ENCODE data around the gene MYH14. TPM values are rescaled to one million over a fixed set of nuclear protein-coding genes. Genes with fewer than 3 reads are reported as not detected.

Gene MYH14
- total and polyA plus RNA-seq, 2 of the 8 experiments (the other 6 are each of a cell fraction or from before 2014, with no cell fraction given), result 17.3 to 28.6 TPM

- TF ChIP-seq POLR2AphosphoS5 (IDR thresholded peaks at IDR 0.05; ENCODE audit: low read depth, low read length) (no peak), RXRA (IDR thresholded peaks at IDR 0.05; ENCODE audit: insufficient read depth, low read depth, low read length) (no peak), RFX5 (IDR thresholded peaks at IDR 0.05; ENCODE audit: borderline replicate concordance, low read depth, low read length) (no peak), YY1 (IDR thresholded peaks at IDR 0.05; ENCODE audit: low read depth, low read length) (no peak)
Measured at GRCh38 chr19:50280983-50281382, 77.6 kb downstream of the MYH14 start (continued).
